ENCODE results near the gene PUM2.

The PUM2 gene

DNA sequence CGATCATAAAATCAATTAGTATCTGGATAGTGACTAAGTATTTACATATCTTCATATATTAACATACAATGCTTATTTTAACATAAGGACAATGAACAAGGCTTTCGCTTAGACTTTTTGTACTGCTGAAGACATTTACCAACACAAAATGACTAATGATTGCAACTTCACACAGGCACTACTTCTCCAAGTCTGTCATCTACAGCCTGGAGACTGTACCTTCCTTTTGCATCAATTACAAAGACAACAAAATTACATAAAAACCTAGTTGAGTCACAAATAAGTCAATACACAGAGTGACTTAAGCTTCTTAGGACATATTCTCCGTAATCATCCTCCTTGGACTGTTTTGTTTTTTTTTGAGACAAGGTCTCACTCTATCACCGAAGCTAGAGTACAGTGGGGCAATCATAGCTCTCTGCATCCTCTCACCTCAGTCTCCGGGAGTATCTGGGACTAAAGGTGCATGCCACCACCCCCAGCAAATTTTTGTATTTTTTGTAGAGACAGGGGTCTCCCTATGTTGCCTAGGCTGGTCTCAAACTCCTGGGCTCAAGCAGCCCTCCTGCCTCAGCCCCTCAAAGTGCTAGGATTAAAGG lies 15.9 kb downstream of the PUM2 start:
- DNase-seq: no peak

DNA sequence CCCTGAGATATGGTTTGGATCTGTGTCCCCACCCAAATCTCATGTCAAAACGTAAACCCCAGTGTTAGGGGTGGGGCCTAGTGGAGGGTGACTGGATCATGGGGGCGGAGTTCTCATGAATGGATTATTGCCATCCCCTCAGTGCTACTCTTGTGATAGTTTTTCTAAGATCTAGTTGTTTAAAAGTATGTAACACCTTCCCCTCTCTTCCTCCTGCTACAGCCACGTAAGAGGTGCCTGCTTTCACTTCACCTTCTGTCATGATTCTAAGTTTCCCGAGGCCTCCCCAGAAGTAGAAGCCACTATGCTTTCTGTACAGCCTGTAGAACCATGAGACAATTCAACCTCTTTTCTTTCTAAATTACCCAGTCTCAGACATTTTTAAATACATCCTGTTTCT lies 16.9 kb downstream of the PUM2 start:
- no peak for DNase-seq

DNA sequence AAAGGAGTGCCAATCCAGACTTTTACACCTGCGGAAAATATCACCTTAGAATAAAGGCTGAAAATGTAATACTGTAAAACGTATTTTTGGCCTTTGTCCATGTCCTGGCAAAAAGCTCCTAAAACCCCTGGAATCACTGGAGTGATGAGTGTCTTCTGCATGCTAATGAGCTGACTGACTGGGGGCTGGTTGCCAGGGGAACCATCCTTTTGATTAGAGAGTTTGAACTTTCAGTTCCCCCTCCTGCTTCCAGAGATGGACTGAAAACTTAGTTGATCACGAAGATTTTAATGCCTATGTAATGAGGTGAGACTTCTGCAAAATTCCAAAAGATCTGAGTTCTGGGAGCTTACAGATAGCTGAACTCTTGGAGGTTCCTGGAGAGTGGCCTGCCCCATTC lies 20.5 kb downstream of the PUM2 start:
- no peak for DNase-seq

DNA sequence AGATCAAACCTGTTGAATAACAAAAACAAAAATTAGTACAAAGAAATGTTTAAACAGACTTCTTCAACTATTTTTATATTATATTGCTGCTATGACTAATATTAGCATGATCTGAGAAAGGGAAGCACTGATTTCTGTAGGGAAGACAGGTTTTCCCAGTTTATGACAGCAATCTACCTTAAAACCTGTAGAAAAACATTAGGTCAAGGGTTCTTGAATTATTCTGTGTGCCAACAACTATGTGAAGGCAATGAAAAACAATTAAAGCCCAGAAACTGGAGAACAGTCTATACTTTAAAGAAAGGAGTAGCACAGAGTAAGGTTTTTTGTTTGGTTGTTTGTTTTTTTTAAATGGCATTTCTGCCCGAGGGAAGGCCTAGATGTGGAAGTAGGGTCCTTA lies 23.3 kb downstream of the PUM2 start:
- no peak for DNase-seq

DNA sequence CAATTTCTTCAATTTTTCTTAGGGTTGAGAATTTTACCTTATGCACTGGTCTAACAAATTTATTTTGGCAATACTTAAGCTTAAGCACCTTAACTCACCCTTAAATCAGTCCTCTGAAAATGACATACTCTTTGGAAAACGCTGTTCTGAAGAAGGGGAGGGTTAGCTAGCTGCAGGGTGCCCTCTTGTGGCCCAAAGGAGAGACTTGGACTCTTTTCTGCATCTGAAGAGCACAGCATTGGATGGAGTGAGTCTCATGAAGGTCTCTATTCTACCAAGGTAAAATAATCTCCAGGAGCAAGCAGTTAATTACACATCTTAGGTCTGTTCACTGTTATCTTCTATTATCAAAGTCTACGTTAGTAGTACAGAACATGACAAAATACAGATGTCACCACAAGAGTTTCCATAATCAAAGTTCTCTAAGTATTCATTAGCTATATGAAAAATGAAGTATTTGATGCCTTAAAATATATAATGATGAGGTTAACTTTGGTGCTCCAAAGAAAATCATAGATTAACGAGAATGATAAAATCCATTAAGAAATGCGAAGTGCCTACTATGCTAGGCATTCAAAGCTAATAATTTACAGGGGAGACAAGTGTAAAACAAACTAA lies 24.4 kb downstream of the PUM2 start:
- DNase-seq: no peak

DNA sequence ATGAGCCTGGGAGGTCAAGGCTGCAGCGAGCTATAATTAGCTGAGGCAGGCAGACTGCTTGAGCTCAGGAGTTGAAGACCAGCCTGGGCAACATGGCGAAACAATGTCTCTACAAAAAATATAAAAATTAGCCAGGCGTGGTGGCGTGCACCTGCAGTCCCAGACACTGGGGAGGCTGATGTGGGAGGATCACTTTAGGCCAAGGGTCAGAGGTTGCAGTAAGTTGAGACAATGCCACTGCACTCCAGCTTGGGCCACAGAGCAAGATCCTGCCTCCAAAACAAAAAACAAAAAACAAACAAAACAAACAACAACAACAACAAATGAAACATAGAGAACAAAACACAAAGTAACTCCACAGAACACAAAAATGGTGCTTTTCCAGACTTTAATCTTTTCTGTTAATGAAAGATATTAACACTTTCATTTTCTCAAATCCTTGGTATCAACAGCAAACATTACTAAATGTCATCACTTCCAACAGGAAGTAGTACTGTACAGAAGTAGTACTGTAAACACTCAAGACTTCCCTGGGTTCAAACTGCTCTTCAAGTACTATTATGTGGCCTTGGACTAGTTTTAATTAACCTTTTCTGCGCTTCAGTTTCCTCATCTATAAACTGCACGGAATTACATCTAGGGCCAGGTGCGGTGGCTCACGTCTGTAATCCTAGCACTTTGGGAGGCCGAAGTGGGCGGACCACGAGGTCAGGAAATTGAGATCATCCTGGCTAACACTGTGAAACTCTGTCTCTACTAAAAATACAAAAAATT lies 27.9 kb downstream of the PUM2 start:
- no peak for DNase-seq

DNA sequence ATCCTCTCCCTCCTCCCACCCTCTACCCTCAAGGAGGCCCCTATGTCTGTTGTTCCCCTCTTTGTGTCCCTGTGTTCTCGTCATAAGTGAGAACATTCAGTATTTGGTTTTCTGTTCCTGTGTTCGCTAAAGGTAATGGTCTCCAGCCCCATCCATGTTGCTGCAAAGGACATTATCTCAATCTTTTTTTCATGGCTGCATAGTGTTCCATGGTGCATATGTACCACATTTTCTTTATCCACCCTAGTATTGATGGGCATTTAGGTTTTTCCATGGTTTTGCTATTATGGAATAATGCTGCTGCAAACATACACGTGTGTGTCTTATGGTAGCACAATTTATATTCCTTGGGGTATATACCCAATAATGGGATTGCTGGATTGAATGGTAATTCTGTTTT lies 33.0 kb downstream of the PUM2 start:
- DNase-seq: no peak

DNA sequence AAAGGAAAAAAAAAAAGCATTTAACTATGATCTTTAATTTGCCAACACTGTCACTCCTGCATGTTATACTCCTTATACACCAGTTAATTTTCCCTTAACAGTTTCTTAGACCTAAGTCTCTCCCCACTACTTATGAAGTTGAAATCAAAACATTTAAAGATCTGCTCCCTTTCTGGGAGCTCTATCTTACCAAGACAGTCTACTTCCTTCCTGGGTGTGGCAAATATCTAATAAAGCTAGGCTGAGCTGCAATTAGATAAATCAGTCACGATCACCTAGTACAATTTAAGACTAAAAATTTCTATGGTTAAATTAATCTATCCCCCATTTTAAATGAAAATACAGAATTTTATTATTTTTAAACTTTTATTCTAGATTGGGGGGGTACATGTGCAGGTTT lies 33.4 kb downstream of the PUM2 start:
- DNase-seq: no peak

DNA sequence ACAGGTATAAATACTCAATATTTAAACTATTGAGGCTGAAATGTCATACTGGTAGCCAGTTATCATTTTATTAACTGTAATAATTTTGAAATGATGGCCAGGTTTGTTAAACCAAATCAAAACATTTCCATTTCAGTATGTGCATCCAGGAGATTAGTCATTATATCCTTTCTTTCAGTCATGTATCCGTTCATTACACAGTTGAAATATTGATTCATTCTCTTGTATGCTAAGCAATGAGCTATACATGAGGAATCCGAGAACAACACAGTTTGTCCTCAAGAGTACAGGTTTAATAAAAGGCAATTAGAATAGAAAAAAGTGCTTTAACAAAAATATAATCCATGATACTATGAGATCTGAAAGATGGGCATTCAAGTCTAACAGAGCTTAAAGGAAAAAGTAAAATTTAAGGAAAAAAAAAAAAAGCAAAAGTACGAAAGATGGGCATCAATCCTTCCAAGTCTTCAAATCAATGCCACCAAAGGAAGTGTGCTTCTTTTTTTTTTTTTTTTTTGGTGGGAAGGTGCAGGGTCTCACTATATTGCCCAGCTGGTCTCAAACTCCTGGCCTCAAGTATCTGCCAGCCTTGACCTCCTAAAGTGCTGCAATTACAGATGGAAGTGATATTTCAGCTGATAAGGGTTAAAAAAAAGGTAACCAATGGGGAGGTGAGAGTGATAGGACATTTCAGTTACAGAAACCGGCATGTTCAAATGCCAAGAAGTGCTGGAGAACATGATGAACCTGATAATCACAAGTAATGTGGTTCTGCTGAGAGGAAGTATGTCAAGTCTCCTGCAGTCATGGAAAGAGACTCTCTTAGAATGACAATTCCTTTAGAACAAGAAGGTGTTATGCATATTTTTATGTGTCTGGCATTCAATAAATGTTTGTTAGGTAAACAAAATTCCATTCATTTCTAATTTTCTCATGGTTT lies 35.8 kb downstream of the PUM2 start:
- DNase-seq: no peak

DNA sequence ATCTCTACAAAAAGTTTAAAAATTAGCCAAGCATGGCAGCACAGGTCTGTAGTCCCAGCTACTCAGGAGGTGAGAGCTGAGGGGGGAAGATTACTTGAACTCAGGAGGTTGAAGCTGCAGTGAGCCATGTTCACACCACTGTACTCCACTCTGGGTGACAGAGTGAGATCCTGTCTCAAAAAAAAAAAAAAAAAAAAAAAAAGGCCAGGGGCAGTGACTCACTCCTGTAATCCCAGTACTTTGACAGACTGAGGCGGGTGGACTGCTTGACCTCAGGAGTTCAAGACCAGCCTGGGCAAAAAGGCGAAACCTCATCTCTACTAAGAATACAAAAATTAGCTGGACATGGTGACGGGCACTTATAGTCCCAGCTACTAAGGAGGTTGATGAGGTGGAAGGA lies 37.0 kb downstream of the PUM2 start:
- no peak for DNase-seq

DNA sequence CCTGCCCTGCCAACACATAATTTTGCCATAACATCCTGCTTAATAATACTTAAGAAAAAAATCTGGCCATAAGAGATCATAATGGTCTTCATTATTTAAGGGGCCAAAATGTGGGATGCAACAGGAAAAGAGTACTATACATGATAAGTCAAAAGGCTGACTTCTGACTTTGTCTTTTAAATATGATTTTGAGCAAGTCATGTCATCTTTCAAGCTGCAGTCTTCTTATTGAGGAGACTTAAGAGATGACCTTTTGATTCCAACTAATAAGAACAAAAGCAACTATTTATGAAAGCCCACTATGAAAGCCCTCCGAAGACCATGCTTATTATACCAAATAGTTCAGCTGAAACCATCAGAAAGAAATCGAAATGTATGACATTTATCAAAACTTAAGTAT lies 41.6 kb downstream of the PUM2 start:
- no peak for DNase-seq

DNA sequence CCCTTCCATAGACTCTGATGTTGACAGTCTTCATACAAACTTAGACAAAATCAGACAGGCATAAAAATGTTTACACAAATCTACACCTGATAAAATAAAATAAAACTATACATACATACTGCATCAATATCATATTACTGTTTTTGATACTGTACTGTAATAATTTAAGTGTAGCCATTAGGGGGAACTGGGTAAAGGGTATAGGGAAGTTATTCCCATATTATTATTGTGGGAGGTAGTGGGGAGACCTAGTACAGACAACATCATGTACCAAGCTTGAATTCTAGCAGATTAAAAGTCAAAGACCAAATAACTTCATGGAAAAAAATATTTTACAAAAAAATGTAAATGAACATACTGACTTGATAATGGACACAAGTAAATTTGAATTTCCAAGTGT lies 43.3 kb downstream of the PUM2 start:
- no peak for DNase-seq

DNA sequence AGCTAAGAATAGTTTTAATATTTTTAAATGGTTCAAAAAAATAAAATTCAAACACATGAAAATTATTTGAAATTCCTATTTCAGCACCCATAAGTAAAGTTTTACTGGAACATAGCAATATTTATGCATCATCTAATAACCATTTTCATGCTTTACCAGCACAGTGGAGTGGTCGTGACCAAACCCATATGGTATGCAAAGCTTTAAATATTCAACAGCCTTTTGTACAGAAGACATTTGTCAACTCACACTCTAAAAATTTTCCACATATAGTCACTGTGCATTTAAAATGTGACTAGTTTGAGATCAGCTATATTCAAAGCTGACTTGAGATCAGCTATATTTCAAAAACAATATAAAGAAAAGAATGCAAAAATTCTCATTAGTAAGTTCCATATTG lies 46.2 kb downstream of the PUM2 start:
- no peak for DNase-seq

DNA sequence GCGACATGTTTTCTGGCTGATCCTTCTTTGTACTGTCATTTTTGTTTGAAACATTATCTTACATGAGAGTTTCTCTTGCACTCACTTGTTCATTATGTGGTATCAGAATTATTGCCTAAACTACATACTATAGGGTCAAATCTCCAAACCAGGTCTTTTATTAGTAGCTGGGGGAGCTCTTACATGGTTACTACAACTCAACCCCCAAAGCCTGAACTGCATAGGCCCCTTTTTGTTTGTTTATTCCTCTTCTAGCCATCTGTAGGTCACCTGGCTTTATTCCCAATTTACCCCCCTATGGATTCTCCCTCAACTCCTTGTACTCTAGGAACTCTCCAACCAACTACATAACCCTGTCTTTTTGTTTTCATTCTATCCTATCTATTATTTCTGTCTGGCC lies 46.7 kb downstream of the PUM2 start:
- DNase-seq: no peak

DNA sequence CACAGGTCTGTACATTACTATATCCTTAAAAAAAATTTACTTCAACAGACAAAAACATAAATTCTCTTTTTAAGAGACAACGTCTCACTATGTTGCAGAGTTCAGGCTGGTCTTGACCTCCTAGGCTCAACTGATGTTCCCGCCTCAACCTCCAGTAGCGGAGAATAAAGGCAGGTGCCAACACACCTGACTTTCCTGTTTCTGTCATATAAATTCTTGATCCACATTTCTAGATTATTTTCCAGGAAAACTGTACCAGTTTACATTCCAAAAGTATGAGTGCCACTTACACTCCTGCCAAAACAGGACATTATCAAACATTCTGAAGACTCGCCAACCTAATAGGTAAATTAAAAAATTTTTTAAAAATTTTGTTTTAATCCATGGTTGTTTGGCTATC lies 48.6 kb downstream of the PUM2 start:
- no peak for DNase-seq

DNA sequence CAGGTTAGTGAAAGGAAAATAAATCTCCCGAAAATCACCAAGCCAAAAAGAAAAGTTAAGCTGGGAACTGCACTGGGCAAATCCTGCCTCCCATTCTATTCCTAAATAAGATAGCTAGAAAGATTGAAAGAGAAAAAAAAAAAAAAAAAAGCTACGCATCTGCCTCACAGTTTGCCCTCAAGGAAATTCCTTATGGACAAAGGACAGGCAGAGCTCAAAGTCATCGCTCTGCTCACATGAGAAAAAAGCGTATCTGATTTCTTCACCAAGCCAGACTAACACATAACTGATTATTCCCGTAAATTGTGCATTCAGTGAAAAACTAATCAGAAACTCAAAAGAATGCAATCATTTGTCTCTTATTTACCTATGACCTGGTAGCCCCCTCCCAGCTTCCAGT lies 50.0 kb downstream of the PUM2 start:
- DNase-seq: no peak

DNA sequence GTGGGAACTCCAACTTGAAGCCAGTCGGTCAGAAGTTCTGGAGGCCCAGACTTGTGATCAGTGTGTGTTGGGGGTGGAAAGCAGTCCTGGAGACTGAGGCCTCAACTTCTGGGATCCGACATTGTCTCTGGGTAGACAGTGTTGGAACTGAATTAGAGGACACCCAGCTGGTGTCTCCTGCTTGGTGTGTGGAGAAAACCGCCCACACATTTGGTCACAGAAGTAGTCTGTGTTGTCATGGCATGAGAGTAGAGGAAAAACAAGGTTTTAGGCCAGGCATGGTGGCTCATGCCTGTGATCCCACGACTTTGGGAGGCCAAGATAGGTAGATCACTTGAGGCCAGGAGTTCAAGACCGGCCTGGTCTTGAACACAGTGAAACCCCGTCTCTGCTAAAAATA lies 51.5 kb downstream of the PUM2 start:
- DNase-seq: no peak

DNA sequence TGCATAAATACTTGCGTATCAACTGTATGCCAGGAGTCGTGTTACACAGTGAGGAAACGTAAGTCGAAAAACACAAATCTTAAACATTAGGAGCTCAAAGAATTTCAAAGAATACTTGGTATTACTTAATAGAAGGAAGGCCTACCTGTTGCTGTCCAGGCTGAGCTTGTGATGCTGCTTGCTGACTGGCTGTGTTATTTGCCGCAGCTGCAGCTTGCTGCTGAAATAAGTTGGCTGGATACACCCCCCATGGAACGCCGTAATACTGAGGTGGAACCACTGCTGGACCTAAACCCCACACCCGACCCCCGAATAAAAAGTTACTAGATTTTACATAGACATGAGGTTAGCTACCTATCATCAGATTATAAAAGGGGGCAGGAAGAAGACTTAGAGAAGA lies 56.4 kb downstream of the PUM2 start:
- no peak for DNase-seq

DNA sequence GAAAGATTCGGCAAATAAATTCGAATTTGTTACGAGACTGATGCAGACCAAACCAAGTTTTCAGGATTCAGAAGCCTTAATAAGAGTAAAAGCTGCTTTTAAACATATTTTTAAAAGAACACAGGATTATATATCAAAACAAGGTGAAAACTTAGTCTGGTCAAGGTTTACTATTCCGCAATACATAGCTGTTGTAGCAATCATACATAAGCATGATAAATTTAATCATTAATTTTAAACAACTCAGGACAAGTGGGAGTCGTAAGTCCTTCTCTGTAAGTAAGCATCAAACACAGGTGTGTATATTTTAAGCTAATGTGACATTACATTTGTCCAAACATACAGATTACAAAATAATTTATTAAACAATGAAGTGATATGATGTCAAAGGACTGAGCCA lies 57.7 kb downstream of the PUM2 start:
- DNase-seq: no peak

DNA sequence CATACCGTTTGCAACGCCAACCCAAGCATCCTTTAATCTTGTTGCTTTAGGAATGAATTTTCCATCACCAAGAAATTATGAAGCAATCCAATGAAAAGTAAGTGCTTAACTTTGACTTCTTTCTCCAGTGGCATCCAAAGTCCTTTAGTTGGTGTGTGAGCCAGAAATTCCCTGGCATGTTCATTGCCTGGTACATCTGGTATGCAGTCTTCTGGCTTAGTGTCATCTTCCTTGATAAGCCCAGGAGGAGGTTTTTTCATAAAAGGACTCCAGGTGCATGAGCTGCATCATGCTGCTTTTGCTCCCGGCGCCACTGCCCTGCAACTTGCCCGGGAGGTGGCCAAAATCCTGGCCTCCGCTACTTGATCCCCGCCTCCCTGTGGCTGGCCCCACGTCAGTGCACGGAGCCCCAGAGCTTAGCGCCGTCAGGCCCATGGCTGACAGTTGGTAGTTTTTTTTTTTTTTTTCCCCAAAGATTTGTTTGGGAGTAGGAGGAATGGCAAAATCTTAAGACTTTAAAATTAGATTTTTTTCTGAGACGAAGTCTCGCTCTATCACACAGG lies 58.7 kb downstream of the PUM2 start:
- no peak for DNase-seq

DNA sequence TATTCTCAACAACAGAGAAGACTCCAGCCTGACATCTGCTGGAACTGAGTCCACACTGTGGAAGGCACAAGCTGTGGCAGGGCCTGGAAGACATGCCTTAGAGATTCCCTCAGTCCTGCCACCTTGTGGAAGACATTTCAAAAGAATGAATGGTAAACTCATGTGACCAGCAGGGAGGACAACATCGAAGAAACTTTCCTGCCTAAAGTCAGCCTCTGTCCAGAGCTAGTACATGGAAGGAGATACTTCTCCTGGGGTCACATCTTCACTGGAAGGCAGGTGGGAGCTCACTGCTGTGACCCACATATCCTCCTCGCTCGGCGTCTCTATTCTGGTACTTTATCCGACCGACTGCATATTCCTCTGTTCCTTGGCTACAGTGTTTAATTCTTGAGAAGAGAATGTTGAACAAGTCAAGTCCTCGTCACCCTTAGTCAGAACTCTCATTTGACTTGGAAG lies 59.5 kb downstream of the PUM2 start:
- no peak for DNase-seq

DNA sequence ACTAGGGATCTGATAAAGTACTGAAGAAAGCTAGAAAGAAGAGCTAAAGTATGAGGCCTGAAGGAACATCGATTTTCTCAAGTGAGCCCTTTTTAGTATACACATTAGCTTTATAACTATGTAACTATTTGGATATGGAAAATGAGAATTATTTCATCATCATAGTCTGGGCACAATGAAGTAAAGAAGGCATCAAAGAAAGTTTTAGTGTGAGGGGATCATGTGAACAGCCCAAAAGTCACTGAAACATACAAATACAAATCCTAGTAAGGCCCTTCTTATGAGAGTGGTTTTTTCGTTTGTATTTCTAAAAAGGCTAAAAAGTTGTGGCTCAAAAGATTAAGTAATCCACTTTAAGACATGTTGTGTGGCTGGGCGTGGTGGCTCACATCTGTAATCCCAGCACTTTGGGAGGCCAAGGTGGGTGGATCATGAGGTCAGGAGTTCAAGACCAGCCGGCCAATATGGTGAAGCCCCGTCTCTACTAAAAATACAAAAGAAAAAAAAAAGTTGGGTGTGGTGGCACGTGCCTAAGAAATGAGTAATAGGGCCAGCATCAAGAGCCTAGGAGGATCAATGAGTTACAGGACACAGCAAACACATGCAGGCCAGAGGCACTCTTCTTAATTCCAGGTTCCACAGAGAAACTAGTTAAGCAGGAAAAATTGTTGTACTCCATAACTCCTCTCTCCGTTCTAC lies 61.9 kb downstream of the PUM2 start:
- DNase-seq: no peak
